Breast epithelium (tissue), 4 donors: Measurements from ENCODE around the gene RAC3. TPM values are rescaled to one million over a fixed set of nuclear protein-coding genes. Genes with fewer than 3 reads are reported as not detected.

ENCODE experiments used
- DNase-seq, 2 donors: peaks; one replicate each; pipeline ENCODE4 v3.0.0-alpha.2; 2019; ENCODE audit warnings: low spot score in 2 of 2
- H3K27ac ChIP-seq, 2 donors: fragments of 200-600 bp; sonication (generic) in 1 of 2; one replicate each; pipeline ENCODE4 v1.5.1; 2016 to 2019; ENCODE audit warnings: mild to moderate bottlenecking in 1 of 2
- H3K27me3 ChIP-seq, 2 donors: fragments of 200-600 bp; sonication (generic) in 1 of 2; one replicate each; pipeline versions ENCODE4 v1.5.1 to v1.6.0; 2017 to 2019; ENCODE audit warnings: control low read depth in 1 of 2, mild to moderate bottlenecking in 1 of 2
- H3K36me3 ChIP-seq: fragments of 200-600 bp; one replicate; pipeline ENCODE4 v1.5.1; 2019
- H3K4me1 ChIP-seq, 2 donors: fragments of 200-600 bp; sonication (generic); one replicate each; pipeline ENCODE4 v1.5.1; 2016 to 2019; ENCODE audit warnings: control low read depth in 1 of 2
- H3K4me3 ChIP-seq, 3 donors: fragments of 200-600 bp; sonication (generic); 1 replicate in 2 of 3; 2 replicates in 1 of 3; pipeline ENCODE4 v1.5.1; 2016 to 2019; ENCODE audit warnings: mild to moderate bottlenecking in 3 of 3, moderate library complexity in 2 of 3
- H3K9me3 ChIP-seq, 2 donors: fragments of 200-600 bp; sonication (generic) in 1 of 2; one replicate each; pipeline ENCODE4 v1.5.1; 2016 to 2019; ENCODE audit warnings: control low read depth in 1 of 2
- CTCF ChIP-seq, 3 donors: fragments of 450-650 bp; IDR thresholded peaks; one replicate each; pipeline ENCODE4 v1.5.1; 2016 to 2017; ENCODE audit warnings: antibody characterized with exemption in 3 of 3, mild to moderate bottlenecking in 3 of 3, moderate library complexity in 3 of 3
- POLR2A ChIP-seq: fragments of 450-650 bp; IDR thresholded peaks from one replicate; pipeline ENCODE4 v1.6.1; 2016; ENCODE audit warnings: antibody characterized with exemption, mild to moderate bottlenecking, moderate library complexity
- POLR2AphosphoS5 ChIP-seq, 3 donors: sonication (generic); formaldehyde crosslinking; IDR thresholded peaks; one replicate each; pipeline ENCODE4 v1.6.1; 2017; ENCODE audit warnings: antibody characterized with exemption in 3 of 3
- intact Hi-C: fragments of 100-400 bp; cut with DNase I; formaldehyde crosslinking; loops from one replicate; pipeline ENCODE4 v1.15.1; 2023; ENCODE audit warnings: low total_unique reads
- total RNA-seq, 3 donors: library from RNA; depleted of rRNA; stranded (reverse); fragments of >200 nt; gene quantifications; one replicate each; pipeline ENCODE4 v1.1.0, GENCODE V29; 2016

RAC3 gene
- total RNA-seq, 3 donors from 2014 or later: 7.6 to 23.0 (median 16.1) TPM

- intact Hi-C loops: no loop called here
- Histone ChIP-seq H3K9me3 (no peaks in the 10 kb centered on the region), H3K27ac (no peak overlapping the region), H3K36me3 (no peaks in the 10 kb centered on the region), H3K4me1 (no peaks in the 10 kb centered on the region), H3K27me3 (no peaks in the 10 kb centered on the region), H3K4me3 (no peak overlapping the region)
- DNase-seq: no peak
- TF ChIP-seq POLR2A (no peak), POLR2AphosphoS5 (IDR thresholded peaks at IDR 0.05) (no peak), CTCF (IDR thresholded peaks at IDR 0.05) (no peak)
Measured at GRCh38 chr17:82043507-82043906, 12.0 kb downstream of the RAC3 start.

- peaks cover 0 to 9% of the 10 kb centered on the region in 2 donors for H3K4me1 ChIP-seq
- TF ChIP-seq POLR2A (no peak), CTCF (IDR thresholded peaks at IDR 0.05) (no peak), POLR2AphosphoS5 (IDR thresholded peaks at IDR 0.05) (no peak)
- H3K4me3 ChIP-seq: no peak overlapping the region
- intact Hi-C loops: no loop called here
- H3K9me3 ChIP-seq: no peaks in the 10 kb centered on the region
- H3K36me3 ChIP-seq: no peaks in the 10 kb centered on the region
- no peak overlapping the region for H3K27ac ChIP-seq
- H3K27me3 ChIP-seq: no peaks in the 10 kb centered on the region
- no peak for DNase-seq
Measured at GRCh38 chr17:82045936-82046484, 14.5 kb downstream of the RAC3 start.

GRCh38 chr17:82046903-82047302, 15.4 kb downstream of the RAC3 start:
- DNase-seq: no peak
- intact Hi-C loops: no loop called here
- Histone ChIP-seq H3K36me3 (no peaks in the 10 kb centered on the region), H3K9me3 (no peaks in the 10 kb centered on the region), H3K27ac (no peak overlapping the region), H3K27me3 (no peaks in the 10 kb centered on the region), H3K4me1 (peaks cover 0 to 9% of the 10 kb centered on the region in 2 donors), H3K4me3 (no peak overlapping the region)
- TF ChIP-seq POLR2AphosphoS5 (IDR thresholded peaks at IDR 0.05): no peak
- no peak for TF ChIP-seq POLR2A
- no peak for TF ChIP-seq CTCF (IDR thresholded peaks at IDR 0.05)

- TF ChIP-seq POLR2AphosphoS5 (IDR thresholded peaks at IDR 0.05) (no peak), CTCF (IDR thresholded peaks at IDR 0.05) (no peak), POLR2A (no peak)
- intact Hi-C loops: no loop called here
Measured at GRCh38 chr17:82047379-82047778, 15.9 kb downstream of the RAC3 start.

GRCh38 chr17:82047914-82048570, 16.6 kb downstream of the RAC3 start:
- intact Hi-C loops: no loop called here
- TF ChIP-seq POLR2A: no peak
- no peak for TF ChIP-seq POLR2AphosphoS5 (IDR thresholded peaks at IDR 0.05)
- no peak for TF ChIP-seq CTCF (IDR thresholded peaks at IDR 0.05)
- no peak for DNase-seq
- Histone ChIP-seq H3K36me3 (no peaks in the 10 kb centered on the region), H3K27ac (no peak overlapping the region), H3K27me3 (no peaks in the 10 kb centered on the region), H3K4me3 (no peak overlapping the region), H3K9me3 (no peaks in the 10 kb centered on the region), H3K4me1 (peaks cover 6 to 16% of the 10 kb centered on the region in 2 donors)

More at GRCh38 chr17:82047379-82047778, 15.9 kb downstream of the RAC3 start:
- Histone ChIP-seq H3K9me3 (no peaks in the 10 kb centered on the region), H3K27ac (no peak overlapping the region), H3K27me3 (no peaks in the 10 kb centered on the region), H3K4me1 (peaks cover under 1 to 9% of the 10 kb centered on the region in 2 donors), H3K36me3 (no peaks in the 10 kb centered on the region), H3K4me3 (no peak overlapping the region)
- no peak for DNase-seq
